GM10266 (cell line): Measurements from ENCODE around the gene DDRGK1.

ENCODE experiments used
- DNase-seq: peaks from one replicate; pipeline ENCODE4 v3.0.0; 2012; ENCODE audit errors: extremely low spot score
- CTCF ChIP-seq: IDR thresholded peaks from 2 replicates; pipeline ENCODE4 v1.5.1; 2012; ENCODE audit warnings: mild to moderate bottlenecking, low read depth; ENCODE audit not compliant: control insufficient read depth, insufficient read depth; ENCODE audit errors: missing control alignments

DDRGK1 gene

GRCh38 chr20:3209257-3209945, 4.9 kb upstream of the DDRGK1 start, which contains the start of gene ITPA:
Gene ITPA, plus strand, starts transcription at chr20:3209498. Its CDS starts 54 bp downstream, at chr20:3209552.
- DNase-seq: peak; percentile 82
- TF ChIP-seq CTCF: no peak

- no peak for DNase-seq
- TF ChIP-seq CTCF: no peak
Observed at GRCh38 chr20:3208786-3209256, 4.3 kb upstream of the DDRGK1 start.

- peak; percentile 70 for DNase-seq
Observed at GRCh38 chr20:3203315-3204123, 963 bp downstream of the DDRGK1 start.

GRCh38 chr20:3202965-3203314, 1.5 kb downstream of the DDRGK1 start:
- no peak for TF ChIP-seq CTCF
- no peak for DNase-seq

More at GRCh38 chr20:3203315-3204123, 963 bp downstream of the DDRGK1 start:
- no peak for TF ChIP-seq CTCF

GRCh38 chr20:3199976-3200755, 4.3 kb downstream of the DDRGK1 start:
- no peak for TF ChIP-seq CTCF
- no peak for DNase-seq

- no peak for DNase-seq
- no peak for TF ChIP-seq CTCF
Observed at GRCh38 chr20:3199206-3199605, 5.3 kb downstream of the DDRGK1 start.
